Measurements from ENCODE around the gene PLTP.

DNA sequence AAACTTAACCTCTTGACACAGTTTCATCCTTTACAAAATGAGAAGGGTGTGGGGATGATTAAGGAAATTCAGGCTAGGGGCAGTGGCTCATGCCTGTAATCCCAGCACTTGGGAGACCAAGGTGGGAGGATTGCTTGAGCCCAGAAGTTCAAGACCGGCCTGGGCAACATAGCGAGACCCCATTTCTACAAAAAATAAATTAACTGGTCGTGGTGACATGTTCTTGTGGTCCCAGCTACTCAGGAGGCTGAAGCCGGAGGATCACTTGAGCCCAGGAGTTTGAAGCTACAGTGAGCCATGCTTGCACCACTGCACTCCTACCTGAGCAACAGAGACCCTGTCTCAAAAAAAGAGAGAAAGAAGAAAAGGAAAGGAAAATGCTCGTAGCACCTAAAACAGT, 45.5 kb downstream of the PLTP start:
- TF ChIP-seq, protein P1, sequence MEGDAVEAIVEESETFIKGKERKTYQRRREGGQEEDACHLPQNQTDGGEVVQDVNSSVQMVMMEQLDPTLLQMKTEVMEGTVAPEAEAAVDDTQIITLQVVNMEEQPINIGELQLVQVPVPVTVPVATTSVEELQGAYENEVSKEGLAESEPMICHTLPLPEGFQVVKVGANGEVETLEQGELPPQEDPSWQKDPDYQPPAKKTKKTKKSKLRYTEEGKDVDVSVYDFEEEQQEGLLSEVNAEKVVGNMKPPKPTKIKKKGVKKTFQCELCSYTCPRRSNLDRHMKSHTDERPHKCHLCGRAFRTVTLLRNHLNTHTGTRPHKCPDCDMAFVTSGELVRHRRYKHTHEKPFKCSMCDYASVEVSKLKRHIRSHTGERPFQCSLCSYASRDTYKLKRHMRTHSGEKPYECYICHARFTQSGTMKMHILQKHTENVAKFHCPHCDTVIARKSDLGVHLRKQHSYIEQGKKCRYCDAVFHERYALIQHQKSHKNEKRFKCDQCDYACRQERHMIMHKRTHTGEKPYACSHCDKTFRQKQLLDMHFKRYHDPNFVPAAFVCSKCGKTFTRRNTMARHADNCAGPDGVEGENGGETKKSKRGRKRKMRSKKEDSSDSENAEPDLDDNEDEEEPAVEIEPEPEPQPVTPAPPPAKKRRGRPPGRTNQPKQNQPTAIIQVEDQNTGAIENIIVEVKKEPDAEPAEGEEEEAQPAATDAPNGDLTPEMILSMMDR (IDR thresholded peaks at IDR 0.05): no peak
- no peak for TF ChIP-seq POLR2A (IDR thresholded peaks at IDR 0.05)
- no peak for TF ChIP-seq POLR2AphosphoS5 (IDR thresholded peaks at IDR 0.05)
- no peak for TF ChIP-seq EP300 (IDR thresholded peaks at IDR 0.05)

Measured in suprapubic skin (tissue), 4 donors.